HG03175 (cell line): ENCODE data around the gene ARHGAP25.

Experiments
- ATAC-seq: cut with Tn5 transposase; IDR thresholded peaks from one replicate; pipeline ENCODE4 v1.9.1; 2021; ENCODE audit warnings: mild to moderate bottlenecking, moderate library complexity; ENCODE audit not compliant: unreplicated experiment

Gene ARHGAP25

DNA sequence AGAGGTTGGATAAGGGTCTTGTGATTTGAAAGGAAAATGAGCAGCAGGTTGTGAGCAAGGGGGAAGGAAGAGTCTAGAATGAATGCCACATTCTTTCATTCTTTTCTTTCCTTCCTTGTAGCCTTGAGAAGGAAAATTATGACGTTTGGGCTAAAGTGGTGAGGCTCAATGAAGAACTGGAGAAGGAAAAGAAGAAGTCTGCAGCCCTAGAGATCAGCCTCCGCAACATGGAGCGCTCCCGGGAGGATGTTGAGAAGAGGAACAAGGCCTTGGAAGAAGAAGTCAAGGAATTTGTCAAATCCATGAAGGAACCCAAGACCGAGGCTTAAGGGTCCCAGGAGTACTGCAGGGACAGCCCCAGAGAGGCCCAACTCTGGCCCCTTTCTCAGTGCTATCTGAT is 91.3 kb downstream of the ARHGAP25 start:
- no peak for ATAC-seq

DNA sequence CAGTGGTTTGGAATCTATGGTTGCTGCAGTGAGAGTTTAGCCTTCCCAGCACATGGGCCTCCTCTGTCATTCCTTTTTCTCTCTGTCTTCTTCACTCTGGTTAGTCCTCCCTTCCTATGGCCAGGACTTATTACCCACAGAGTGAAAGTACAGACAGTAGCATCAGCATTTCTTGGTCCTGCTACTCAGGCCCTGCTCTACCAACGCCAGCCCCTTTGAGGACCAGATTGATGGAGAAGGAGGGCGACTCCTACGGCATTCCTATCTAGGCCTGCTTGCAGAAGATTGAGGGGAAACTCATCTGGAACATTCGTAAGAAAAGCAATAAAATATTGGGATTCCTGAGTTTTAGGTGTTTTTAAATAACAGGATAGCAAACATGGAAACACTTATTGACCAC is 93.1 kb downstream of the ARHGAP25 start:
- ATAC-seq, result no peak

DNA sequence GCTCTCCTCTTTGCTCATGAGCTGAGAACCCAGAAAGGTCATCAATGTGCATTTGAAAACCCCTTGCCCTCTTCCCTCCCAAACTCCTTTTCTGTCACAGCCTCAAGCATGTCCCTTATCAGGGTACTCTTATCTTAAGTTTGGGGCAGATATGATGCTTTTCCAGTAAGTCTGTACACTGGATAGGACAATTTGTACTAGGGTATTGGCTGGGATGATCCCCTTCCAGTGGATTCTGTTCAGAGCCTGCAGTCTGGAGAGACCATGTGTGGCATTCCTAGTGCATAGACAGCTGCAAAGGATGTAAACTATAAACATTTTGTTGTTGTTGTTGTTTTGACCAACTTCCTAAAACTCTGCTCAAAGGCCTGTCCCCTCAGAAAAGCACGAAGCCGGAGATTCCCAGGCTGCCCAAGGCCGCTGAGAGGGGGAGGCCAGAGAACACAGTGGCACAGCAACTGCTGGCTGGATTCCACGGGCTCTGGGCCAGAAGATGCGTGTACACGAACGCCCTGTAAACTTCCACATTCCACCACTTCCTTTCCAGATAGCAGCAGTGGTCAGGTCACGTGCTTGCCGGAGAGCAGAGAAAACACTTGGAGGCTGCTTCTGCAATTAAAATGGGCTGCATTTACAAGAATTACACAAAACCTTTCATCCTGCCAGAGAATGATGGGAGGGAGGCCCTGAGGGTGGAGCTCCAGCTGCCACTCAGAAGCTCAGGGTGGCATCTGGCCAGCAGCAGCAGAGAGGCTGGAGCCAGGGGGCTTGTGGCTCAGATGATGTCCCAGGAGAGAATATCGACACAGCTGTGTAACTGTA is 94.5 kb downstream of the ARHGAP25 start:
- no peak for ATAC-seq

DNA sequence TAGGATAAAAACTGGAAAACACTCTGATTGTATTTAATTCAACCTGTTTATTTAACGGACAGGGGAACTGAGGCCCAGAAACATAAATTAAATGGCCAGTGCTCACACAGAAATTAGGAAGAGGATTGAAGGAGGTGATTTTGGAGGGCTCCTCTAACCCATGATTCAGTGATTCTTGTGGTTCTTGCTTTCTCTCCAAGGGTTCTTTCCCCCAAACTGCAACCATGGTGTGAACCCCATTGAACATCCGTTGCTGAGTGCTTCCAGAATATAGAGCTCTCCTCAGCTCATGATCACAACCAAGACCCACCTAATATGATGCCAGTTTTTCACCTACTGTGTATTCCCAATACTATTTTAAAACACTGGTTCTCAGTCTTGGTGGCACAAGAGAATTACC is 95.1 kb downstream of the ARHGAP25 start:
- no peak for ATAC-seq

DNA sequence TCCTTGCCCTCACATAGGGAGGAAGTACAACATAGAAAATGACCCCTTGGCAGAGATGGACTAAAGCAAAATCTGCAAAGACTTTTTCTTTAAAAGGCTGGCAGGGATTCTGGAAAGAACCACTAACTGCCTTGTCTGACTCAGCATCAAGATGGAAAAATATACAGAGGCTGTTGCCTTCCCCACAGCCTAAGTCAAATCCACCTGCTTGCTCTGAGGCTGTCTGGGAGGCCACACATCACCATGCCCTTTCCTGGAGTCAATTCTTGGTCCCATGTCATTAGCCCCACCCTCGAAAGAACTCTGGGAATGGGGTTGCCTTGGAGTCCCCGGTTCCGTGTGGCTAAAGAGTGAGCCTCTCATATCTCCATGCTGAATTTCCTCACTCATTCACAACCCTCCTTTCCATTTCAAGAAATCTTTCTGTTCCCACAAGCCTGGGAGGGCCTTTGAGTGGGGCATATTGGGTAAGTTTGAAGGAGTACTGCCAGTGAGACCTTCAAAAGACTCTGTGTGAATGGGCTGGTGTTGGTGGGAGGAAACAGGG is 97.1 kb downstream of the ARHGAP25 start:
- no peak for ATAC-seq

DNA sequence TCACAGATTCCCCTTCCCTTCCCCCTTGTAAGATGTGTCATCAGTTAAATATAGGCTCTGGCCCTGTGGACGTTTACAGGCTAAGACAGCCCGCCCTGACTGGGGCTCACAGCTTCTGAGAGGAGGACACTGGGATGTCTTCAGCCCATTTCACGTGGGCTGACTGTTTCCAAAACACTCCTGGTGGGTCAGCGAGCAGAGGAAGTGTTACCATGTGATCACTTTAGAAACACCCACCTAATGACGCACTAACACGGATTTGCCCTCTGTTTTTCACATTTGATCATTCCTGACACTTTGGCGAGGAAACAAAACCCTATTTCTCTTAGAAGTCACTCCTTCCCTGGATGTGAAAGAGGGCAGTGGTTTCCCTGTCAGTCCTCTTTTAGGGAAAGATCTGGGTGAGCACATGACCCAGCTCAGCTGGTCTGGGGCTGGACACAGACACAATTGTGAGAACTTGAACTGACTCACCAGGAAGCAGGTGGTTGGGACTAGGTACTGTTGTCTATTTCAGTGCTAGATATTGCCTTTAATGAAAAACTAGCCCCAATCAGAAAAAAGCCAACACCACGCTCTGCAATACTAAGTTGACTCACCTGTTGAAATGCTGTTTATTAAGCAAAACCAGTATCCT is 97.7 kb downstream of the ARHGAP25 start:
- peak; percentile 71 for ATAC-seq

DNA sequence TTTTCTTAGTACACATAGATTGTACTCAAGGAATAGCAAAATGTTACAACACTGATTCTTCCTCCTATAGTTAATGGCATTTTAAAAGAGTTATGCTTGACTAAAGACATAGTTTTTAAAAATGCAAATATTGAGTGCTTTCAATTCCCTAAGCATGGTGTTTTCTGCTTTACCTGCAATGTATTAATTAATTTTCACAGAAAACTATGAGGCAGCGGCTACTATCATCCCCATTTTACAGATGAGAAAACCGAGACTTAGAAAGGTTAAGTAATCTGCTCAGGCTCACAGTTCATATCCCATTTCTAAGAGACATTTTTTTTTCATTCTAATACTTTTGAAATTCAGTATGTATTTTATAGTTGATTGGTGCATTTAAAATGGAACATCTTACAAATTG is 98.6 kb downstream of the ARHGAP25 start:
- no peak for ATAC-seq

DNA sequence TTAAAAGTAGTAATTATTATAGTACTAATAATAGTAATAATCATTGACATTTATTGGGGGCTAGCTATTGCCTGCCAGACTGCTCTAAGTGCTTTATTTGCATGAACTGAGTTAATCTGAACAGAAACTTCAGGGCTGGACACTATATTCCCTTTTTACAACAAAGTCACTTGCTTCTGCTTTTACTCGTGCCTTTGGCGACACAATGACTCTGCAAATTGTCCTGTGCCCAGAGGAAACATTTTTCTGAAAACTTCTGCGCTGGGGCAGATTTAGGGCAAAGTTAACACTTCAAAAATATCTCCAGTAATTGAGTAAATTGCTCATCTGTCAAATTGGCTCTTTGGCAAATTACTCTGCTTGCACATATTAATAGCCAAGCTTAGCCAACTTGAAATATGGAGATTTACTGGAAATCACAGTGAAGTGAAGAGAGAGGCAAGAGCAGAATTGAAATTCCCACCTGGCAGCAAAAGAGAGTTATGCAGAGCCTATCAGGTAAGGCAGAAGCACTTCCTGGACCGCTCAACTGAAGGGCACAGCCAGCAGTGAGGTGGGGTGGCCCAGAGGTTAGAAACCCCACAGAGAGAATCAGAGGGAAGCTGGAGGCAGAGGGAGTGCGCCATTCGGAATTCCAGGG is 100.2 kb downstream of the ARHGAP25 start:
- ATAC-seq, result no peak

DNA sequence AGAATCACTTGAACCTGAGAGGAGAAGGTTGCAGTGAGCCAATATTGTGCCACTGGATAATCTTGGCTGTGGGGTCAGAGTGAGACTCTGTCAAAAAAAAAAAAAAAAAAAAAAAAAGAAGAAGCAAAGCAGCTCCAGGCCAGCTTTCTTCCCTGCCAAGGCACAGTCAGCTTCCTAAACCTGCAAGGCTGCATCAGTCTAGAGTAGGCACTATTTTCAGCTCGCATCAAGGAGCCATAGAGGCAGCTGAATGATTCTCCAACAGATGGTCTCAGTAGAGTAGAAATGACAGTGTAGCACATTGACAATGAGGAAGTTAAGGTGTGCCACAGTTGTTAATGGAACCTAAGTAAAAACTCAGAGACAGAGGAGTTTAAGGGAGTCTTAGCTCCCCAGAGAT is 101.0 kb downstream of the ARHGAP25 start:
- no peak for ATAC-seq

DNA sequence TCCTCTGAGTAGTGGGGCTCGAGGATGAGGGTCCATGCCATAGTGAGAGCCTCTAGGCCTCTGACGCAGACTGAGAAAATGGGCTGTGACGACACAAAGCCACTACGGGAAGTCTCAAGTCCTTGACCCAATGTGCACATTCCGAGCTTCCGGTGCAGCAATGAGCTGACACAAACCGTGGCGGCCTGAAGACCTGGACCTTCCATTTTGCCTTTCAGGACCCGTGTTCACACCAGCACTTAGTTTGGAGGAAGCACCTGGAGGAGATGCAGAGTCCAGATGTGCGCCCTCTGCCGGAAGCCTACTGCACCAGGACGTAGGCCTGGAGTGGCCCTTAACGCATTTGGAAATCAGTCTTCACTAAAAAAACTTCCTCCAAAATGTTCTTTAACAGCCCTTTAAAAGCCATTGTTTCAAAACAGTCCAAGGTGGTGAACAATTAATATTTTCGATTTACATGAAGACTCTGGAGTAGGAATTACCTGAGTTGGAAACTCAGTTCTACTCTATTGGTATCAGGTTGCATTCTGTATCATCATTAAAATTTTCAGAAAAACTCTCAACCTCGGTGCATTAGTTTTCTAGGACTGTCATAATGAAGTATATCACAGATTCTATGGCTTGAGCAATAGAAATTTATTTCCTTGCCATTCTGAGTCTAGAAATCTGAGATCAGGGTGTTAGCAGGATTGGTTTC is 102.7 kb downstream of the ARHGAP25 start:
- ATAC-seq, result no peak

DNA sequence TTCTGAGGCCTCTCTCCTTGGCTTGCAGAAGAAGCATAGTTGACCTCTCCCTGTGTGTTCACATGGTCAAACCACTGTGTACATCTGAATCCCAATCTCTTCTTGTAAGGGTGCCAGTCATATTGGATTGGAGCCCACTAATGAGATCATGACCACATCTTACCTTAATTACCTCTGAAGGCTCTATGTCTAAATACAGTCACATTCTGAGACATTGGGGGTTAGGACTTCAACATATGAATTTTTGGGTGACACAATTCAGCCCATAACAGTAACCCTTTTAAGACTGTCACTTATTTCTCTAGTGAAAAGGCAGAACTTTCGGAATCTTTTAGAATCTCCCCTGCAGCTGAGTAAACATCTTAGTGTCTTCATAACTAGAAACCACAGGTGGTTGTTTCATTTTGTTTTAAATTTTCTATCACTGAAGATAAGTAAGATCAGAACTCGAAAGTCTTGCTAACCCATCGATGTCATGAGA is 103.3 kb downstream of the ARHGAP25 start:
- ATAC-seq, result no peak

DNA sequence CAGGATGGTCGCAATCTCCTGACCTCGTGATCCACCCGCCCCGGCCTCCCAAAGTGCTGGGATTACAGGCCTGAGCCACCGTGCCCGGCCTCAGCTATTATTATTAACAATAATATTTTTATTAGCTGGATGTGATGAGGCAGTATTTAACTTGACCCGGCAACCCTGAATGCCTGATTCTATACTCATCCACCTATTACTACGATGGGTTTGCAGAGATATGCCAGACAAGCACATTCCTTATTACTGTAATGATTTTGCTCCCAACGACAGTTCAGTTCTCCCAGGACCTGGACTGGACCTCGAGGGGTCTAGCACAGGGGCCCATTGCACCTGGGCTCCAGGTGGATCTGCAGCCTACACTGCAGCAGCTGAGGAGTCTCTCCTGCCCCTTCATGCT is 104.0 kb downstream of the ARHGAP25 start:
- no peak for ATAC-seq

DNA sequence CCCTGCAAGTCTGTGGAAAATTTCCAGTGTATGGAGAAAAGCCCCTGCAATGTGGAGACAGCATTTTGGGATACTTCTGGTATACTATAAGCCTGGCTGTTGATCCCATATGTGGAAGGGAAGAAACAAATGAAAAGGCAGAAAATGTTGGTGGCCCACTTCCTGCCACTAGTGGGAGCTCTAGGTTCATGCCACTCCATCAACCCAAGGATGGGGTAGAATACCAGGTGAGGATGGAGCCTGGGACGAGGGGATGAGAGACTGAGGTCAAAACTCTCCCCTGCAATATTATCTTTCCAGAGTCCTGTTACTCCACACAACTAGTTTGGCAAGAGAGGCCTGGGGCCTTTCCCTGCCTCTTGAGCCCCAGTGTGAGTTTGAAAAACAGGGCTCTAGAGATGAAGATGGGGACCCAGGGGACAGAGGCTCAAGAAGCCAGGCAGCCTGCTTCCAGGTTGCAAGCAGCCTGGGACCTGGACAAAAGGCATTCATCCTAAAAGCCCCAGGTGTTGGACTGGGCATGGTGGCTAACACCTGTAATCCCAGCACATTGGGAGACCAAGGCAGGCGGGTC is 104.7 kb downstream of the ARHGAP25 start:
- ATAC-seq, result no peak

DNA sequence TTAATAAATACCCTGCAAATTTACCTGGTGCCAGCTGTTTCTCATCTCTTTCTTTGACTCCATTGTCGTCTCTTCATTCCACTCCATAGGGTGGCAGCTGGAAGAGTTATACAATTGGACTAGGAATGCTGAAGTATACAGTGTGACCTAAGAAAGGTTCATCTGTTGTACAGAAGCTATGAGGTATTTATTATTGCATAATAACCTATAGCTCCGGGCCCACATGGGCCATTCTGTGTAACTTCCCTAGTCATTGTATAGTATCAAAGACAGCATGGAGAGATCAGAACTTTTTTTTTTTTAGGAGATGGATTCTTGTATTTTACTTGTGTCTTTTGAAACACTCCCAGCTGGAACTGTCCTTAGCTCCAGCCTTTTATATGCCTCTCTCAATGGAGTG is 110.4 kb downstream of the ARHGAP25 start:
- no peak for ATAC-seq

DNA sequence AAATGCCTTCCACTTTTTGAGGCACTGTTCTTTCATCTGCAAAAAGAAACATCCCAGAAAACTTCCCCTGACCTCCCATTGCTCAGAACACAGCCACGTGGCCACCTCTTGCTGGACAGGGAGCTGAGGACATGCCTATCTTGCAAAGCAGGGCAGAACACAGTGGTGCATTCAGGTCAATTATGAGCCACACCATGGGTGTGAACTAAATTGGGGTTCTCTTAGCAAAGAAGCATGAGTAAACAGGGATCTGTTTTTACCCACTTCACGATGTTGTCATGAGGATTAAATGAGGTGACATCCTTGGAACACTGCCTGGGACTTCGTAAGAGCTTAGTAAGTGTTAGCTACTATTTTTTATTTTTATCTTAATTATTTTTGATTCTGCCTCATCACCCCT is 111.5 kb downstream of the ARHGAP25 start:
- ATAC-seq, result no peak

DNA sequence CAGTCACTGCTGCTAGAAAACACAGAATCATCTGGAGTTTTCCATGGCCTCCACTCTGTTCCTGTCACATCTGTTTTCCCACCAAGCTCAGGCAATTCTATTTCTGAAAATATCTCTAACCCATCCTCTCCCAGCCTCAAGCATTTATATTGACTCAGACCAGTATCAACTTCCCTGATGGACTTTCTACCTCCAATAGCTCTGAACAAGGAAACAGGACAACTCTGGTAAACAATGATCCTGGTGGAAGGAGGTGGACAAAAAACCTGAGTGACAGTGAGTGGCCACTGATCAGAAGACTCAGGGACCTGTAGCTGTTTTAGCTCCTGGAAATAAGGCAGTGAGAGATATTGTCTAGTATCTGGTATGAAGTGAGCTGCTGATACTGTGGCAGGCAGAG is 113.1 kb downstream of the ARHGAP25 start:
- no peak for ATAC-seq

DNA sequence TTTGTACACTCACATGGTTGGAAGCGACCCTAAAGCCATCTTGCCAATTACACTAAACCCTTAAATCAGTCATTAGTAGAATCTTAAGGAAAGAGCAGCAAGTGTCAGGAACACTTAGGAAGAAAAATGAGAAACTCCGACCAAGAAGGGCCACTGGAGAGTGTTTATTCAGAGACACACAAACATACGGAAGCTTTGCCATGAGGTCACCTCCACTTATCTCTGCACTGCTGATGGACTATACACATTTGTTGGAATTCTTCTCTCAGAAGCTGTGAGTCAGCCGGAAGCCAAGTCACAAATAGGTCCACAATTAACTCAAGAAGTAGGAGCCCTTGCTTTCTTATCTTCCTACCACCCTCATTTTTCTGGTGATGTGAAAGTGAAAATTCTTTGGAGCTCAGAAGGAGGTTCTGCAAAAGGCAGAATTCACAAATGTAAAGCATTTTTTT is 115.0 kb downstream of the ARHGAP25 start:
- no peak for ATAC-seq

DNA sequence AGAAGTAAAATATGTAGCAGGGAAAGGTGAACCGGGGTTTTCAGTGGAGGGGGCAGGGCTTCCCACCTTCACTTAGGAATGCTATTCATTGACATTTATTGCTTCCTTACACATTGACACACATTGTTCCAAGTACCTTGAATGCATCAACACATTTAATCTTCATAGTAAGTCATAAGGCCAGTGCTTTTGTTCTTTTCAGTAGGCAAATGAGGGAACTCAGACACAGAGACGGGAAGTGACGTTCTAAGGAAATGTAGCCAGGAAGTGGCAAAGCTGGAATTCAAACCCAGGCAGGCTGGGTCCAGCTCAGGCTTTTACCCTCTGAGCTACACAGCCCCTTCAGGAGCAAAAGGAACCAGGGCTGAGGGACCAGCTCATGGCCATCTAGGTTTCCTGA is 115.9 kb downstream of the ARHGAP25 start:
- ATAC-seq, result no peak

DNA sequence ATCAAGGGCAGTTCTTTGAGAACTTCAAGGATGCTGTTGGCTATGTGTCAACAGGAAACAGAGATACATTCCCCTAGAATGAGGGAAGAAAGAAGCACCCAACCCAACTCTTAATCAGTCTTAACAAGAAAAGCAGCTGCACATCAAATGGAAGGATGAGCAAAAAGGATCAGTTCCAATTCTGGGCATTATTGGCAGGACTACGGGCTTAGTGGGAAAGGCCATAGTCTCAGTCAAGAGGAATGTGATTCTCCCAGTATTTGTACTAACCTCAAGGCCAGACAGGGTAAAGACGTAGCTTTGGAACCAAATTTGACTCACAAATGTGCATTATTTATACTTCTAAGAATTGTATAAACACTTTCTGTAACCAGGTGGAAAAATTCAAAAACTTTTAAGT is 118.4 kb downstream of the ARHGAP25 start:
- ATAC-seq, result no peak

DNA sequence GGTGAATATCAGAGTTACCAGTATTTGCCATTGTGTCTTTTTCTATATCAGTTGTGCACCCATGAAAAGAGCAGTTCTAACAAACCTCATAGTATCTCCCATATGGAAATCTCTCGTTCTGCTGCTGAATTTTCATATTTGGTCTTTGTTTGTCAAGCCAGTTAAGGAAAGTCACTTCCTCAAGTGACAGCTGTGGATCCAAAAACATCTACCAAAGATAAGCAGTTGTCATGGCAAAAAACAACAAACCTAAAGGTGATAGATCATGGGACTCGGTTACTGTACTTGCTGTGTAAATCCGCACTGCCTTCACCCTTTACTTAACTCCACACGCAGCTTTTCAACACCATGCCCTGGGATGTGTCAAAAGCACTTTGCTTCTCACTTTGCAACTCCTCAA is 119.3 kb downstream of the ARHGAP25 start:
- no peak for ATAC-seq

DNA sequence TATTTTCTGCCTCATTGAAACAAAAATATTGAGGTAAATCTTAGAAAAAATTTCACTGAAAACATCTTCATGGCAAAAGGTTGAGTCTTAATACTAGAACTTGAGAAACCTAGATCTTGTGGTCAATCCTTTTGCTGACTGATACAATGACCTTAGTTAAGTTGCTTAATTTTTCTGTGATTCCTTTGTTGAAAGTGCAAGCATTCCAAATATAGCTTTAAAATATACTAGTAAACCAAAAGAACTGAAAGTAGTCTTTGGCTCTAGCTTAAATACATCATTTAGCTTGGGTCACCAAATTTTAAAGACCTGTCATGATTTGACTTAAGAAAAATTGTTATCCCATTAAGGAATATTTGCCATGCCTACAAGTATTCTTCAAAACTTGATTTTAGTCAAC is 119.9 kb downstream of the ARHGAP25 start:
- no peak for ATAC-seq
